SH-SY5Y (cell line): ENCODE data around the gene RPS21.

Experiments used
- GATA2 ChIP-seq: IDR thresholded peaks from 2 replicates; pipeline ENCODE4 v1.6.1; 2011; ENCODE audit warnings: mild to moderate bottlenecking, low read depth, low read length
- GATA3 ChIP-seq: IDR thresholded peaks from 2 replicates; pipeline ENCODE4 v1.6.1; 2011; ENCODE audit warnings: low read depth, mild to moderate bottlenecking, low read length, moderate library complexity

DNA sequence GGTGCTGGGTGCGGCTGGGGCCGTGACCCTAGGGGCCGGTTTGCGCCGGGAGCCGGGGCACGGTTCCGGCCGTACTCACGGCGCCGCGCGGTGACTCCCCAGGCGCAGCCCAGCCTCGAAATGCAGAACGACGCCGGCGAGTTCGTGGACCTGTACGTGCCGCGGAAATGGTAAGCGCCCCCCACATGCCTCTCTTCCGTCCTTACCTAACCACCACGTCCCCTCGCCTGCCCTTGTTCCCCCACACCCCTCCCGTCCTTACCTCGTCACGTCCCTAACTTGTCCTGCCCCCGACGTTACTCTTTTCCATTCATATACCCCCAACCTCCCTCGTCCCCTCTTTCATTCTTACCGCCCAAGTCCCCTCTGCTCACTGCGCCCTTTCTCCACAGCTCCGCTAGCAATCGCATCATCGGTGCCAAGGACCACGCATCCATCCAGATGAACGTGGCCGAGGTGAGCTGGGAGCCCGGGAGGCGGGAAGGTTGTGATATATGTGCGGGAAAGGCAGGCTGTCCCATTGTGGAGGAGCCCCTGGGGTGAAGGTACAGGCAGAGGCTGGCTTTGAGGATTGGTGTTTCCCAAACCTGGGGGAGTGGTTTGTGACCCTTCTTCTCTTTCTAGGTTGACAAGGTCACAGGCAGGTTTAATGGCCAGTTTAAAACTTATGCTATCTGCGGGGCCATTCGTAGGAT, 463 bp downstream of the RPS21 start:
- TF ChIP-seq GATA2, result no peak
- no peak for TF ChIP-seq GATA3
